ENCODE data around the gene COP1. TPM values are rescaled to one million over a fixed set of nuclear protein-coding genes. Genes with fewer than 3 reads are reported as not detected.

The COP1 gene
- total RNA-seq, 1 experiment from 2014 or later, result 47.0 TPM

DNA sequence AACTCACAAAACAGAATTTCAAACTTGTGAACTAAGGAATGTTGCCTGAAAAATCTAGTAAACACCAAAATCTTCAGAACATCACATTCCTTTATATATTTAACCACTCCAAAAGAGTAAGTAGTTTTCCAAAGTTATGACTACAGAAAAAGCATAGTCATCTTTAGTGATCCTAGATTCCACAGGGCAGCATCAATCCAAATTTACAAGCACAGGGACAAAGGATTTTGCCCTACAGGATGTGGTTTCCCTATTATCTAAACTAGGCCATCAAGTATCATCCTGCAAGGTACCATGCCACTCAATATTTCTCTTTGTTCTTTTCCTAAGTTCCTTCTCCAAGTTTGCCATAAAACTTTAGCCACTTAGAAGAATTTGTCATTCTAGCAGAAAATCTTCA lies 33.0 kb downstream of the COP1 start:
- no peaks in the 10 kb centered on the region for H3K9me3 Mint-ChIP-seq (ENCODE audit: unreplicated experiment)
- no peak overlapping the region for H3K4me3 Mint-ChIP-seq (ENCODE audit: unreplicated experiment)
- H3K27me3 Mint-ChIP-seq (ENCODE audit: insufficient read depth, unreplicated experiment), result no peaks in the 10 kb centered on the region
- no peak overlapping the region for H3K27ac Mint-ChIP-seq (ENCODE audit: low read depth, unreplicated experiment)
- intact Hi-C loops (cut with micrococcal nuclease), result no loop called here
- POLR2A ChIA-PET, result no interaction called here
- H3K36me3 Mint-ChIP-seq (ENCODE audit: insufficient read depth, unreplicated experiment), result peaks cover 43% of the 10 kb centered on the region
- CTCF ChIA-PET, result interaction anchor here (1.2 kb wide), 1 partner anchor 9 kb away, joined by 3 read pairs; no protein-coding TSS in a partner anchor
- no peak for TF ChIP-seq CTCF (IDR thresholded peaks at IDR 0.05; ENCODE audit: unreplicated experiment)
- no peak for DNase-seq (ENCODE audit: unreplicated experiment)
- no TSS peak for BruUV-seq (replicated peaks)
- H3K4me1 Mint-ChIP-seq (ENCODE audit: insufficient read depth, unreplicated experiment), result peaks cover 12% of the 10 kb centered on the region

DNA sequence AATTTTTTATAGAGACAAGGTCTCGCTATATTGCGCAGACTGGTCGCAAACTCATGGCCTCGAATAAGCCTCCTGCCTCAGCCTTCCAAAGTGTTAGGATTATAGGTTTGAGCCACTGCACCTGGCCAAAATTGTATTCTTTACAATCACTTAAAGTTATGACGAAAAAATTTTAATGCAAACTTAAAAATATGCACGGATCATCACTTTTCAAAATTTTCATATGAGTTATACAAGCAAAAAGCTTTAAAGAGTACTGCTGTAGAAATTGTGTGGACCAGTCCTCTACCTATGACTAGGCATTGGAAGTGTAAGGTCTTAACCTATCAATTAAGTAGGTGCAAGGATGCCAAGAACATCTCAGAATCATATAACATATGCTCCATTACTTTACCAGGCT lies 34.9 kb downstream of the COP1 start:
- POLR2A ChIA-PET, result interaction anchor here (0.5 kb wide), 1 partner anchor 73 kb away, joined by 4 read pairs; no protein-coding TSS in a partner anchor
- CTCF ChIA-PET, result interaction anchor here (0.6 kb wide), 1 partner anchor 29 kb away, joined by 3 read pairs; no protein-coding TSS in a partner anchor
- H3K9me3 Mint-ChIP-seq (ENCODE audit: unreplicated experiment), result no peaks in the 10 kb centered on the region
- H3K27ac Mint-ChIP-seq (ENCODE audit: low read depth, unreplicated experiment), result no peak overlapping the region
- no peak overlapping the region for H3K4me3 Mint-ChIP-seq (ENCODE audit: unreplicated experiment)
- peaks cover 44% of the 10 kb centered on the region for H3K36me3 Mint-ChIP-seq (ENCODE audit: insufficient read depth, unreplicated experiment)
- DNase-seq (ENCODE audit: unreplicated experiment), result no peak
- intact Hi-C loops (cut with micrococcal nuclease), result no loop called here
- H3K4me1 Mint-ChIP-seq (ENCODE audit: insufficient read depth, unreplicated experiment), result peaks cover 12% of the 10 kb centered on the region
- no peaks in the 10 kb centered on the region for H3K27me3 Mint-ChIP-seq (ENCODE audit: insufficient read depth, unreplicated experiment)
- no peak for TF ChIP-seq CTCF (IDR thresholded peaks at IDR 0.05; ENCODE audit: unreplicated experiment)
- no TSS peak for BruUV-seq (replicated peaks)

DNA sequence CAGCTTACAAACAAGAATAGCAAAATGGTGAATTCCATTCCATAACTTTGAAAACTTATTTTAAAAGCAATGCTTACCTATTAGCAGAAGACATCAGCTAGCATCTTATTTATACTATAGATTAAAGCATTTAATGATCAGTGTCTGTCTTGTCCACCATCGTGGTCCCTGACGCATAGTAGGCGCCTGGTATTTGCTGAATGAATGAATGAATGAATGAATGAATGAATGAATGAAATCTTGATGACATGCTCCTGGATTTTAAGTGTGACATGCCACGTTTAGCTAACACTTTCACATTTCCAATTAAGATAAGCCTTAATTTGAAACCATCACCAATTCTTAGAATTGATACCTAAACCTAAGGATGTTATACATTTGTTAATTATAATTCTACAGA lies 39.9 kb downstream of the COP1 start:
- no peak for TF ChIP-seq CTCF (IDR thresholded peaks at IDR 0.05; ENCODE audit: unreplicated experiment)
- H3K9me3 Mint-ChIP-seq (ENCODE audit: unreplicated experiment), result no peaks in the 10 kb centered on the region
- intact Hi-C loops (cut with micrococcal nuclease), result no loop called here
- H3K27me3 Mint-ChIP-seq (ENCODE audit: insufficient read depth, unreplicated experiment), result no peaks in the 10 kb centered on the region
- ChIA-PET POLR2A (no interaction called here), CTCF (interaction anchor here (1.0 kb wide), 1 partner anchor 30 kb away, joined by 3 read pairs; no protein-coding TSS in a partner anchor)
- peaks cover 21% of the 10 kb centered on the region for H3K36me3 Mint-ChIP-seq (ENCODE audit: insufficient read depth, unreplicated experiment)
- peaks cover 6% of the 10 kb centered on the region for H3K4me1 Mint-ChIP-seq (ENCODE audit: insufficient read depth, unreplicated experiment)
- no peak for DNase-seq (ENCODE audit: unreplicated experiment)
- H3K4me3 Mint-ChIP-seq (ENCODE audit: unreplicated experiment), result no peak overlapping the region
- BruUV-seq (replicated peaks), result no TSS peak
- H3K27ac Mint-ChIP-seq (ENCODE audit: low read depth, unreplicated experiment), result no peak overlapping the region

DNA sequence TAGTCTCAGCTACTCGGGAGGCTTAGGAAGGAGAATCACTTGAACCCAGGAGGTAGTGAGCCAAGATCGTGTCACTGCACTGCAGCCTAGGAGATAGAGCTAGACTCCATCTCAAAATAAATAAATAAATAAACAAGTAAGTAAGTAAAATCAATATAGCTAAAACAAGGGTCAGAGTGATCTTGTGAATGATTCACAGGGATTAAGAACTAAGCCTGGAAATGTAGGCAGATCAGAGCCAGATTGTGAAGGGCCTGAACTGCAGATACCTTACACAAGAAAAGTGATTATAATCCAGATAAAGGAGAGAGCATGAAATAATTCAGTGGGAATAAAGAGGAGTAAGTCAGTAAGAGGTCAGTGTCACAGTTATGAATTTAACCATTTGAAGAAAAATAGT lies 41.5 kb downstream of the COP1 start:
- intact Hi-C loops (cut with micrococcal nuclease), result no loop called here
- H3K36me3 Mint-ChIP-seq (ENCODE audit: insufficient read depth, unreplicated experiment), result peaks cover 25% of the 10 kb centered on the region
- DNase-seq (ENCODE audit: unreplicated experiment), result no peak
- ChIA-PET POLR2A (no interaction called here), CTCF (interaction anchor here (0.6 kb wide), 3 partner anchors 8 to 478 kb away, joined by 3 read pairs; no protein-coding TSS in a partner anchor)
- TF ChIP-seq CTCF (IDR thresholded peaks at IDR 0.05; ENCODE audit: unreplicated experiment), result no peak
- H3K27ac Mint-ChIP-seq (ENCODE audit: low read depth, unreplicated experiment), result no peak overlapping the region
- no peaks in the 10 kb centered on the region for H3K27me3 Mint-ChIP-seq (ENCODE audit: insufficient read depth, unreplicated experiment)
- no TSS peak for BruUV-seq (replicated peaks)
- H3K4me3 Mint-ChIP-seq (ENCODE audit: unreplicated experiment), result no peak overlapping the region
- H3K9me3 Mint-ChIP-seq (ENCODE audit: unreplicated experiment), result no peaks in the 10 kb centered on the region
- H3K4me1 Mint-ChIP-seq (ENCODE audit: insufficient read depth, unreplicated experiment), result peaks cover 6% of the 10 kb centered on the region
